H9 (cell line): ENCODE results near the gene FOXI2. TPM values are rescaled to one million over a fixed set of nuclear protein-coding genes. Genes with fewer than 3 reads are reported as not detected.

Experiments used
- DNase-seq: peaks from one replicate; pipeline ENCODE4 v3.0.0-alpha.2; 2017
- H2AFZ ChIP-seq: one replicate; pipeline ENCODE4 v1.6.1; 2013; ENCODE audit warnings: mild to moderate bottlenecking, low read length, control low read depth, moderate library complexity
- H2AK5ac ChIP-seq: 2 replicates; pipeline ENCODE4 v1.6.1; 2013; ENCODE audit warnings: low read length, control low read depth, mixed read lengths; ENCODE audit not compliant: insufficient read length
- H2BK120ac ChIP-seq: one replicate; pipeline ENCODE4 v1.6.1; 2013; ENCODE audit warnings: low read depth, mild to moderate bottlenecking, low read length, control low read depth, inconsistent platforms; ENCODE audit not compliant: poor library complexity, severe bottlenecking
- H2BK12ac ChIP-seq: 2 replicates; pipeline ENCODE4 v1.6.1; 2013; ENCODE audit warnings: low read length, control low read depth, mixed read lengths, low read depth; ENCODE audit not compliant: insufficient read length
- H2BK15ac ChIP-seq: 2 replicates; pipeline ENCODE4 v1.6.1; 2013; ENCODE audit warnings: low read depth, low read length, control low read depth
- H2BK20ac ChIP-seq: one replicate; pipeline ENCODE4 v1.6.1; 2013; ENCODE audit warnings: low read depth, mild to moderate bottlenecking, low read length, control low read depth, inconsistent platforms; ENCODE audit not compliant: poor library complexity, severe bottlenecking
- H2BK5ac ChIP-seq: 2 replicates; pipeline ENCODE4 v1.6.1; 2013; ENCODE audit warnings: low read length, control low read depth, mixed read lengths; ENCODE audit not compliant: insufficient read length
- H3K14ac ChIP-seq: 2 replicates; pipeline ENCODE4 v1.6.1; 2013; ENCODE audit warnings: low read length, control low read depth; ENCODE audit not compliant: insufficient read depth
- H3K18ac ChIP-seq: 2 replicates; pipeline ENCODE4 v1.6.1; 2013; ENCODE audit warnings: low read depth, mild to moderate bottlenecking, mixed read lengths, low read length, control low read depth; ENCODE audit not compliant: insufficient read length
- H3K23ac ChIP-seq: 2 replicates; pipeline ENCODE4 v1.6.1; 2013; ENCODE audit warnings: low read length, control low read depth, mixed read lengths, low read depth; ENCODE audit not compliant: insufficient read length
- H3K23me2 ChIP-seq: 2 replicates; pipeline ENCODE4 v1.6.1; 2013; ENCODE audit warnings: low read depth, mild to moderate bottlenecking, mixed read lengths, low read length, control low read depth; ENCODE audit not compliant: insufficient read length, poor library complexity, severe bottlenecking
- H3K27ac ChIP-seq: 2 replicates; pipeline ENCODE4 v1.5.1; 2013; ENCODE audit warnings: low read length, control low read depth, mixed read lengths, low read depth; ENCODE audit not compliant: insufficient read length
- H3K27me3 ChIP-seq: 2 replicates; pipeline ENCODE4 v1.6.1; 2013; ENCODE audit warnings: low read length, control low read depth, inconsistent platforms; ENCODE audit not compliant: insufficient read depth
- H3K4ac ChIP-seq: 2 replicates; pipeline ENCODE4 v1.6.1; 2013; ENCODE audit warnings: low read depth, mild to moderate bottlenecking, control low read depth, inconsistent platforms, low read length, moderate library complexity
- H3K4me1 ChIP-seq: 2 replicates; pipeline ENCODE4 v1.6.1; 2013; ENCODE audit warnings: low read length, control low read depth, inconsistent platforms; ENCODE audit not compliant: insufficient read depth
- H3K4me2 ChIP-seq: 2 replicates; pipeline ENCODE4 v1.6.1; 2013; ENCODE audit warnings: low read length, control low read depth, mixed read lengths; ENCODE audit not compliant: insufficient read length, insufficient read depth
- H3K56ac ChIP-seq: 2 replicates; pipeline ENCODE4 v1.6.1; 2013; ENCODE audit warnings: low read depth, mild to moderate bottlenecking, mixed read lengths, low read length, control low read depth; ENCODE audit not compliant: insufficient read length
- H3K79me1 ChIP-seq: 2 replicates; pipeline ENCODE4 v1.6.1; 2013; ENCODE audit warnings: low read depth, mild to moderate bottlenecking, moderate library complexity, low read length, control low read depth, inconsistent platforms; ENCODE audit not compliant: insufficient read depth, poor library complexity, severe bottlenecking
- H3K79me2 ChIP-seq: 2 replicates; pipeline ENCODE4 v1.6.1; 2013; ENCODE audit warnings: low read length, control low read depth, inconsistent platforms; ENCODE audit not compliant: insufficient read depth
- H3K9ac ChIP-seq: 2 replicates; pipeline ENCODE4 v1.6.1; 2013; ENCODE audit warnings: low read length, control low read depth, mixed read lengths; ENCODE audit not compliant: insufficient read length; ENCODE audit errors: extremely low read depth
- H3K9me3 ChIP-seq: one replicate; pipeline ENCODE4 v1.6.1; 2013; ENCODE audit warnings: low read depth, low read length, inconsistent platforms; ENCODE audit not compliant: control insufficient read depth
- H3T11ph ChIP-seq: one replicate; pipeline ENCODE4 v1.6.1; 2013; ENCODE audit warnings: mild to moderate bottlenecking, low read length, control low read depth, inconsistent platforms
- H4K20me1 ChIP-seq: one replicate; pipeline ENCODE4 v1.6.1; 2013; ENCODE audit not compliant: control insufficient read depth, insufficient read length, insufficient read depth
- H4K5ac ChIP-seq: 2 replicates; pipeline ENCODE4 v1.6.1; 2013; ENCODE audit warnings: low read depth, mild to moderate bottlenecking, mixed read lengths, low read length, control low read depth; ENCODE audit not compliant: insufficient read length
- H4K8ac ChIP-seq: replicated peaks from 2 replicates; pipeline ENCODE4 v1.6.1; 2013; ENCODE audit warnings: low read length, control low read depth, mixed read lengths, low read depth; ENCODE audit not compliant: insufficient read length
- H4K91ac ChIP-seq: 2 replicates; pipeline ENCODE4 v1.6.1; 2013; ENCODE audit warnings: low read depth, mild to moderate bottlenecking, moderate library complexity, mixed read lengths, low read length, control low read depth; ENCODE audit not compliant: insufficient read length
- H3K27ac Mint-ChIP-seq, 3 experiments: 2 replicates in 2 of 3; 3 replicates in 1 of 3; pipeline ENCODE4 v1.8.0; 2020 to 2021; ENCODE audit warnings: mixed read lengths in 3 of 3, mild to moderate bottlenecking in 1 of 3, moderate library complexity in 1 of 3
- H3K27me3 Mint-ChIP-seq: 2 replicates; pipeline ENCODE4 v1.8.0; 2021; ENCODE audit warnings: low read depth, mild to moderate bottlenecking, moderate library complexity, mixed read lengths
- H3K36me3 Mint-ChIP-seq, 3 experiments: 2 replicates in 2 of 3; 3 replicates in 1 of 3; pipeline ENCODE4 v1.8.0; 2020 to 2021; ENCODE audit warnings: low read depth in 3 of 3, mixed read lengths in 3 of 3; ENCODE audit not compliant: insufficient read depth in 1 of 3
- H3K4me1 Mint-ChIP-seq, 2 experiments: 2 replicates each; pipeline ENCODE4 v1.8.0; 2020; ENCODE audit warnings: mixed read lengths in 2 of 2
- H3K4me3 Mint-ChIP-seq, 2 experiments: 2 replicates in 1 of 2; 3 replicates in 1 of 2; pipeline ENCODE4 v1.8.0; 2020 to 2021; ENCODE audit warnings: mild to moderate bottlenecking in 2 of 2, mixed read lengths in 2 of 2, moderate library complexity in 1 of 2
- H3K9me3 Mint-ChIP-seq, 2 experiments: 2 replicates in 1 of 2; 3 replicates in 1 of 2; pipeline ENCODE4 v1.8.0; 2020; ENCODE audit warnings: mild to moderate bottlenecking in 2 of 2, mixed read lengths in 2 of 2, moderate library complexity in 1 of 2
- CTCF ChIP-seq: fragments of 200-600 bp; sonication (generic); conservative IDR thresholded peaks from 3 replicates; pipeline ENCODE4 v1.8.0; 2021; ENCODE audit warnings: antibody characterized with exemption, mild to moderate bottlenecking
- WGBS: extraction: QIAGEN DNeasy Blood & Tissue Kit; methylation state at CpG from one replicate; pipeline ENCODE4 v1.1.7; 2013; ENCODE audit warnings: missing lambda C conversion rate, low lambda C conversion rate, mixed read lengths; ENCODE audit not compliant: insufficient read length; ENCODE audit errors: extremely low coverage; 5-methylcytosine and 5-hydroxymethylcytosine counted together
- total RNA-seq: library from RNA; stranded (reverse); gene quantifications from 2 replicates; pipeline ENCODE4 v1.2.1, GENCODE V29; 2021

Gene FOXI2
- total RNA-seq, 1 experiment from 2014 or later = 0.42 TPM

- Histone ChIP-seq H3K9ac (no peak overlapping the region), H3K23me2 (peaks cover 21% of the 10 kb centered on the region), H3K4me2 (peak overlapping the region; percentile 44), H2AK5ac (no peak overlapping the region), H2BK120ac (no peak overlapping the region), H3T11ph (no peak overlapping the region), H3K56ac (no peak overlapping the region), H3K4me1 (peaks cover 6% of the 10 kb centered on the region; the same call in 1 of the 2 replicates), H3K23ac (no peak overlapping the region), H4K20me1 (no peaks in the 10 kb centered on the region), H3K27me3 (peaks cover 41% of the 10 kb centered on the region), H2BK5ac (no peak overlapping the region), H2BK20ac (no peak overlapping the region), H3K27ac (no peak overlapping the region), H3K18ac (no peak overlapping the region), H3K79me2 (no peaks in the 10 kb centered on the region), H2BK15ac (no peak overlapping the region), H3K9me3 (no peaks in the 10 kb centered on the region), H4K5ac (no peak overlapping the region), H3K4ac (no peak overlapping the region), H4K8ac (no peak overlapping the region), H3K79me1 (no peaks in the 10 kb centered on the region), H2AFZ (no peak overlapping the region), H4K91ac (no peak overlapping the region), H3K14ac (no peak overlapping the region), H2BK12ac (no peak overlapping the region)
- no peak for TF ChIP-seq CTCF
- no CpG with 5 or more reads among the region's 59 CpGs for WGBS
- H3K27me3 Mint-ChIP-seq = peaks cover 89% of the 10 kb centered on the region
- H3K36me3 Mint-ChIP-seq = no peaks in the 10 kb centered on the region; a peak in 1 of 7 replicates
- DNase-seq = peak; percentile 48
- no peaks in the 10 kb centered on the region for H3K9me3 Mint-ChIP-seq
- H3K4me3 Mint-ChIP-seq = peak overlapping the region; percentile 30 to 78; a peak in 4 of 5 replicates
- no peak overlapping the region for H3K27ac Mint-ChIP-seq
- peaks cover 20 to 30% of the 10 kb centered on the region in 2 experiments for H3K4me1 Mint-ChIP-seq
Observed at GRCh38 chr10:127738512-127739424, 1.8 kb downstream of the FOXI2 start.
